CD4-positive, alpha-beta memory T cell (primary cell): Measurements from ENCODE around the gene CBFA2T3. TPM values are rescaled to one million over a fixed set of nuclear protein-coding genes. Genes with fewer than 3 reads are reported as not detected.
A peak's percentile ranks its signal among the peaks of the same experiment; 100 is the strongest.

ENCODE experiments used
- CTCF ChIA-PET: fragments of 350-600 bp; sonication (Branson Sonifier 250); formaldehyde crosslinking; loops from one replicate; lab custom pipeline; 2021; ENCODE audit warnings: inconsistent platforms; ENCODE audit not compliant: partially characterized antibody; lab: Charles Lee
- POLR2A ChIA-PET: fragments of 350-600 bp; sonication (Branson Sonifier 250); formaldehyde crosslinking; loops from one replicate; lab custom pipeline; 2021; ENCODE audit not compliant: partially characterized antibody; lab: Charles Lee
- DNase-seq, 5 donors: peaks; one replicate each; pipeline versions ENCODE4 v3.0.0 to v3.0.0-alpha.2; 2020 to 2022; ENCODE audit warnings: mixed read lengths in 1 of 5
- H3K27ac ChIP-seq: one replicate; pipeline ENCODE4 v1.7.0; 2013; ENCODE audit warnings: low read depth, low read length
- H3K27me3 ChIP-seq: 2 replicates; pipeline ENCODE4 v1.7.0; 2013; ENCODE audit warnings: mild to moderate bottlenecking, low read length, moderate library complexity; ENCODE audit not compliant: insufficient read depth
- H3K36me3 ChIP-seq: 2 replicates; pipeline ENCODE4 v1.7.0; 2013; ENCODE audit warnings: mild to moderate bottlenecking, low read length, moderate library complexity; ENCODE audit not compliant: insufficient read depth
- H3K4me1 ChIP-seq: 2 replicates; pipeline ENCODE4 v1.7.0; 2013; ENCODE audit warnings: mild to moderate bottlenecking, low read length, moderate library complexity; ENCODE audit not compliant: insufficient read depth
- H3K4me3 ChIP-seq, 2 donors: one replicate each; pipeline ENCODE4 v1.7.0; 2013; ENCODE audit warnings: low read length in 2 of 2, mild to moderate bottlenecking in 1 of 2
- H3K9me3 ChIP-seq, 2 donors: one replicate each; pipeline ENCODE4 v1.7.0; 2013; ENCODE audit warnings: low read length in 2 of 2, control low read depth in 1 of 2; ENCODE audit not compliant: control insufficient read depth in 1 of 2
- H3K27ac Mint-ChIP-seq, 7 donors: one replicate each; pipeline ENCODE4 v1.8.0; 2020 to 2021; ENCODE audit warnings: mixed read lengths in 7 of 7, mild to moderate bottlenecking in 6 of 7, inconsistent platforms in 3 of 7, moderate library complexity in 3 of 7
- H3K27me3 Mint-ChIP-seq, 2 donors: one replicate each; pipeline ENCODE4 v1.8.0; 2020 to 2021; ENCODE audit warnings: mixed read lengths in 2 of 2
- H3K36me3 Mint-ChIP-seq, 2 donors: one replicate each; pipeline ENCODE4 v1.8.0; 2020 to 2021; ENCODE audit warnings: mixed read lengths in 2 of 2, inconsistent platforms in 1 of 2, mild to moderate bottlenecking in 1 of 2
- H3K4me1 Mint-ChIP-seq, 4 donors: one replicate each; pipeline ENCODE4 v1.8.0; 2020 to 2021; ENCODE audit warnings: mixed read lengths in 4 of 4, mild to moderate bottlenecking in 1 of 4
- H3K4me3 Mint-ChIP-seq, 8 donors: one replicate each; pipeline ENCODE4 v1.8.0; 2020 to 2021; ENCODE audit warnings: mixed read lengths in 8 of 8, mild to moderate bottlenecking in 7 of 8, moderate library complexity in 6 of 8, inconsistent platforms in 3 of 8
- H3K9me3 Mint-ChIP-seq, 8 donors: one replicate each; pipeline ENCODE4 v1.8.0; 2020 to 2021; ENCODE audit warnings: mixed read lengths in 8 of 8, mild to moderate bottlenecking in 5 of 8, inconsistent platforms in 3 of 8, moderate library complexity in 1 of 8
- intact Hi-C: fragments of 100-400 bp; cut with micrococcal nuclease; formaldehyde crosslinking; loops from one replicate; pipeline ENCODE4 v1.15.1; 2023
- polyA plus RNA-seq, 2 donors: library from polyadenylated mRNA; unstranded; fragments of 300-500 nt; fragmentation: Illumina TruSeq; gene quantifications; one replicate each; pipeline ENCODE4 v1.2.3, GENCODE V29; 2021
- total RNA-seq, 2 experiments: library from RNA; stranded (reverse); gene quantifications; one replicate each; pipeline ENCODE4 v1.2.3, GENCODE V29; 2021

Gene CBFA2T3
- total and polyA plus RNA-seq, 4 experiments from 2014 or later, result 0.11 to 0.14 TPM; not detected in 2

GRCh38 chr16:88904676-88905365 lies 72.2 kb downstream of the CBFA2T3 start:
- Mint-ChIP-seq H3K27ac (no peak overlapping the region), H3K36me3 (no peaks in the 10 kb centered on the region), H3K4me1 (no peaks in the 10 kb centered on the region), H3K4me3 (no peak overlapping the region), H3K27me3 (no peaks in the 10 kb centered on the region), H3K9me3 (no peaks in the 10 kb centered on the region)
- POLR2A ChIA-PET, result no interaction called here
- DNase-seq, result no peak
- H3K36me3 ChIP-seq, result no peaks in the 10 kb centered on the region
- no peaks in the 10 kb centered on the region for H3K27me3 ChIP-seq
- intact Hi-C loops, result no loop called here
- no peaks in the 10 kb centered on the region for H3K4me1 ChIP-seq
- no peak overlapping the region for H3K27ac ChIP-seq
- CTCF ChIA-PET, result no interaction called here
- no peaks in the 10 kb centered on the region for H3K9me3 ChIP-seq
- no peak overlapping the region for H3K4me3 ChIP-seq

GRCh38 chr16:88903267-88903666 lies 73.7 kb downstream of the CBFA2T3 start:
- Histone ChIP-seq H3K9me3 (no peaks in the 10 kb centered on the region), H3K27ac (no peak overlapping the region), H3K36me3 (no peaks in the 10 kb centered on the region), H3K4me1 (no peaks in the 10 kb centered on the region), H3K4me3 (no peak overlapping the region), H3K27me3 (no peaks in the 10 kb centered on the region)
- H3K4me1 Mint-ChIP-seq, result no peaks in the 10 kb centered on the region
- ChIA-PET POLR2A (no interaction called here), CTCF (no interaction called here)
- H3K4me3 Mint-ChIP-seq, result no peak overlapping the region
- intact Hi-C loops, result no loop called here
- H3K36me3 Mint-ChIP-seq, result no peaks in the 10 kb centered on the region
- no peak for DNase-seq
- H3K27me3 Mint-ChIP-seq, result no peaks in the 10 kb centered on the region
- no peaks in the 10 kb centered on the region for H3K9me3 Mint-ChIP-seq
- no peak overlapping the region for H3K27ac Mint-ChIP-seq

DNA sequence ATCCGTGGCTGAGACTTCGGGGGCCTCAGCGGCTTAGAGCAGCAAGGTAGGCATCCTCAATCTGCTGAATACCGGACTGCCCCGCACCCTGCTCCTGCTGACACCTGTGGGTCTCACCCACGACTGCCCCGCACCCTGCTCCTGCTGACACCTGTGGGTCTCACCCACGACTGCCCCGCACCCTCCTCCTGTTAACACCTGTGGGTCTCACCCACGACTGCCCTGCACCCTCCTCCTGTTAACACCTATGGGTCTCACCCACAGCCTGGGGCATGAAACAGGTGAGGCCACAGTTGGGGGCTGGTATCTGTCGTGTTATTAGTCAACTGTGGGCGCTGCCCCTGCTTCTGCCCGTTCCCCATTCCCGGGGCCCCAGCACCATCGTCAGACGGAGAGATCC lies 74.3 kb downstream of the CBFA2T3 start:
- intact Hi-C loops, result no loop called here
- H3K4me3 ChIP-seq, result no peak overlapping the region
- Mint-ChIP-seq H3K4me1 (no peaks in the 10 kb centered on the region), H3K36me3 (no peaks in the 10 kb centered on the region), H3K4me3 (no peak overlapping the region), H3K9me3 (no peaks in the 10 kb centered on the region), H3K27me3 (no peaks in the 10 kb centered on the region), H3K27ac (peak overlapping the region in 2 of 7 donors; percentile 36 to 55)
- H3K4me1 ChIP-seq, result no peaks in the 10 kb centered on the region
- ChIA-PET POLR2A (no interaction called here), CTCF (no interaction called here)
- H3K36me3 ChIP-seq, result no peaks in the 10 kb centered on the region
- no peak for DNase-seq
- no peaks in the 10 kb centered on the region for H3K27me3 ChIP-seq
- no peak overlapping the region for H3K27ac ChIP-seq
- H3K9me3 ChIP-seq, result no peaks in the 10 kb centered on the region

DNA sequence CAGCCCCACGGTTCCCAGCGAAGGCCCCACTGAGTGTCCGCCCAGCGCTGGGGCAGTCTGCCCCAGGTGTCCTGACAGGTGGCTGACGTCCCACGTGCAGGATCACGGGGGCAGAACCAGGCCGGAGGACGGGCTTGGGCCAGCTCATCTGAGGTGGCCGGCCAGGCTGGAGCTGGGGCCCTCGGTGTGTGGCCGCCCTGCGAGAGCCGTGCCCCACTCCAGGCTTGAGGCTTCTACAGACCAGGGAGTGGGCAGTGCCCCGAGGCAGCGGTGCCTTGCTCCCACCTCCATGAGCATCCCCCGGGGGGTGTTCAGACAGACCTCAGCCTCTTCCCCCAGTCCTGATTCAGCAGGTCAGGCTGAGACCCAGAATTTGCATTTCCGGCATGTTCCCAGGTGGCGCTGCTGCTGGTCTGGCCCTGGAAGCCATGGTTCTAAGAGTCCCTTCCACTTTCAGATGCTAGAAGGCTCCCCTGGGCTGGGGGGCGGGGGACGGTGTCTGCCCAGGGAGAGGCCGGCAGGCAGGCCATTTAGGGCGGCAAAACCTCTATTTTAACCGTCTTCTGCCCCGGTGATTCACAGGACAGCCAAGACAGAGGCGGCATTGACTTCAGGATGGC lies 75.2 kb downstream of the CBFA2T3 start:
- no peak overlapping the region for H3K4me3 ChIP-seq
- ChIA-PET CTCF (no interaction called here), POLR2A (no interaction called here)
- Mint-ChIP-seq H3K9me3 (no peaks in the 10 kb centered on the region), H3K27ac (no peak overlapping the region), H3K36me3 (no peaks in the 10 kb centered on the region), H3K27me3 (no peaks in the 10 kb centered on the region), H3K4me1 (no peaks in the 10 kb centered on the region), H3K4me3 (no peak overlapping the region)
- H3K27ac ChIP-seq, result no peak overlapping the region
- H3K36me3 ChIP-seq, result no peaks in the 10 kb centered on the region
- no peaks in the 10 kb centered on the region for H3K4me1 ChIP-seq
- intact Hi-C loops, result no loop called here
- DNase-seq, result no peak
- H3K27me3 ChIP-seq, result no peaks in the 10 kb centered on the region
- H3K9me3 ChIP-seq, result no peaks in the 10 kb centered on the region

GRCh38 chr16:88900662-88901052 lies 76.3 kb downstream of the CBFA2T3 start:
- no peaks in the 10 kb centered on the region for H3K4me1 Mint-ChIP-seq
- ChIA-PET CTCF (no interaction called here), POLR2A (no interaction called here)
- no peaks in the 10 kb centered on the region for H3K9me3 ChIP-seq
- H3K27ac ChIP-seq, result no peak overlapping the region
- no peak overlapping the region for H3K4me3 ChIP-seq
- no peak overlapping the region for H3K27ac Mint-ChIP-seq
- H3K36me3 ChIP-seq, result no peaks in the 10 kb centered on the region
- H3K27me3 Mint-ChIP-seq, result no peaks in the 10 kb centered on the region
- intact Hi-C loops, result no loop called here
- DNase-seq, result no peak
- no peak overlapping the region for H3K4me3 Mint-ChIP-seq
- H3K36me3 Mint-ChIP-seq, result no peaks in the 10 kb centered on the region
- H3K27me3 ChIP-seq, result no peaks in the 10 kb centered on the region
- no peaks in the 10 kb centered on the region for H3K9me3 Mint-ChIP-seq
- H3K4me1 ChIP-seq, result no peaks in the 10 kb centered on the region

GRCh38 chr16:88899901-88900661 lies 76.9 kb downstream of the CBFA2T3 start:
- Mint-ChIP-seq H3K4me1 (no peaks in the 10 kb centered on the region), H3K9me3 (no peaks in the 10 kb centered on the region), H3K27ac (no peak overlapping the region), H3K27me3 (no peaks in the 10 kb centered on the region), H3K36me3 (no peaks in the 10 kb centered on the region), H3K4me3 (no peak overlapping the region)
- CTCF ChIA-PET, result no interaction called here
- POLR2A ChIA-PET, result no interaction called here
- H3K4me3 ChIP-seq, result no peak overlapping the region
- H3K27me3 ChIP-seq, result no peaks in the 10 kb centered on the region
- no peaks in the 10 kb centered on the region for H3K9me3 ChIP-seq
- intact Hi-C loops, result no loop called here
- no peak overlapping the region for H3K27ac ChIP-seq
- no peaks in the 10 kb centered on the region for H3K36me3 ChIP-seq
- H3K4me1 ChIP-seq, result no peaks in the 10 kb centered on the region
- no peak for DNase-seq

DNA sequence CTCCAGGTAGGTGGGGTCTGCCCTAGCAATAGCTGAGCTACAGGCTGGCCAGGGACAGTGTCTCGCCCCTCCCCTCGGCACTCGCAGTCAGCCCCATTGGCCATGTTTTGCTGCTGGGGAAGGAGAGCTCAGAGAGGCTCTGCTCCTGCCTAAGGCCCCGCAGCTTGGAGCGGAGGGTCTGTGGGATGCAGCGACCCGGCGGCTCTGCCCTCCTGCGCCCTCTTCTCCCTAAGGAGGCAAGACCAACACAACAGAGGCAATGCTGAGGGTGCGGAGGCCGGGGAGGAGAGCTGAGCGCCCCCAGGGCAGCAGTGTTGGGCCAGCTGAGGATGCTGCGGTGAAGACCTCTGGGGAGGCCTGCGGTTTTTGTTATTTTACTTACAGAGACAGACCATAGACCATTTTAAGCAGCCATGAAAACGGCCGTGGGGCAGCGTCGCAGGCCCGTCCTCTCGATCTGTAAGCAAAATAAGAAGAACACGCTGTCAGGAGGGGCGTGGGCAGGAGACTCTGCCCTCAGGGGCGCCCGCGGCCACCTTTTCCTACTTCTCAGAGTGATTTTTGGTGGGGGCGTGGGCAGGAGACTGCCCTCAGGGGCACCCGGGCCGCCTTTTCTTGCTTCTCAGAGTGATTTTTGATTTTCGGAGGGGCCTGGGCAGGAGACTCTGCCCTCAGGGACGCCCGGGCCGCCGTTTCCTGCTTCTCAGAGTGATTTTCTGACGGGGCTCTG lies 79.1 kb downstream of the CBFA2T3 start:
- H3K27me3 ChIP-seq, result no peaks in the 10 kb centered on the region
- no peak overlapping the region for H3K4me3 Mint-ChIP-seq
- DNase-seq, result no peak
- H3K4me1 ChIP-seq, result no peaks in the 10 kb centered on the region
- POLR2A ChIA-PET, result no interaction called here
- H3K36me3 ChIP-seq, result no peaks in the 10 kb centered on the region
- no peaks in the 10 kb centered on the region for H3K36me3 Mint-ChIP-seq
- H3K4me3 ChIP-seq, result no peak overlapping the region
- no peaks in the 10 kb centered on the region for H3K9me3 Mint-ChIP-seq
- no peak overlapping the region for H3K27ac ChIP-seq
- no peaks in the 10 kb centered on the region for H3K27me3 Mint-ChIP-seq
- H3K9me3 ChIP-seq, result no peaks in the 10 kb centered on the region
- intact Hi-C loops, result no loop called here
- no peak overlapping the region for H3K27ac Mint-ChIP-seq
- CTCF ChIA-PET, result no interaction called here
- H3K4me1 Mint-ChIP-seq, result no peaks in the 10 kb centered on the region
